ENCODE data around the gene C12orf43.

Gene C12orf43

GRCh38 chr12:121030576-121031212 is 14.4 kb upstream of the C12orf43 start:
- DNase-seq, result no peak

- DNase-seq, result no peak
Measured at GRCh38 chr12:121026274-121027045, 10.2 kb upstream of the C12orf43 start.

- DNase-seq, result no peak
Measured at GRCh38 chr12:121025442-121026226, 9.3 kb upstream of the C12orf43 start.

GRCh38 chr12:121023799-121024198 is 7.5 kb upstream of the C12orf43 start:
- no peak for DNase-seq

- DNase-seq, result no peak
Measured at GRCh38 chr12:121022713-121023112, 6.4 kb upstream of the C12orf43 start.

- DNase-seq, result no peak
Measured at GRCh38 chr12:121021754-121022153, 5.5 kb upstream of the C12orf43 start.

- DNase-seq, result no peak
Measured at GRCh38 chr12:121018860-121019617, 2.8 kb upstream of the C12orf43 start.

GRCh38 chr12:121017966-121018491 is 1.7 kb upstream of the C12orf43 start:
- no peak for DNase-seq

GRCh38 chr12:121013715-121014114 is 2.6 kb downstream of the C12orf43 start:
- DNase-seq, result no peak

GRCh38 chr12:121011820-121012219 is 4.5 kb downstream of the C12orf43 start:
- no peak for DNase-seq

GRCh38 chr12:121010860-121011259 is 5.4 kb downstream of the C12orf43 start:
- DNase-seq, result no peak

GRCh38 chr12:121009741-121010140 is 6.5 kb downstream of the C12orf43 start:
- peak; percentile 87 for DNase-seq

GRCh38 chr12:121008347-121009098 is 7.8 kb downstream of the C12orf43 start:
- no peak for DNase-seq

GRCh38 chr12:121005346-121005815 is 10.9 kb downstream of the C12orf43 start:
- DNase-seq, result peak; percentile 92

- DNase-seq, result no peak
Measured at GRCh38 chr12:121004253-121004815, 12.0 kb downstream of the C12orf43 start.

GRCh38 chr12:121003650-121004049 is 12.6 kb downstream of the C12orf43 start:
- DNase-seq, result peak; percentile 70

- DNase-seq, result no peak
Measured at GRCh38 chr12:121001841-121002483, 14.3 kb downstream of the C12orf43 start.

GRCh38 chr12:121001060-121001459 is 15.2 kb downstream of the C12orf43 start:
- DNase-seq, result no peak

- DNase-seq, result no peak
Measured at GRCh38 chr12:121000530-121000929, 15.8 kb downstream of the C12orf43 start.

GRCh38 chr12:120999191-121000120 is 16.8 kb downstream of the C12orf43 start:
- peak; percentile 76 for DNase-seq
